ENCODE measurements around the gene PLOD3.
A peak's percentile ranks its signal among the peaks of the same experiment; 100 is the strongest.

The PLOD3 gene

GRCh38 chr7:101239191-101239950, 22.0 kb upstream of the PLOD3 start:
- DNase-seq: no peak

- DNase-seq: no peak
These were observed 21.1 kb upstream of the PLOD3 start for GRCh38 chr7:101238226-101239182.

- peak in 2 of 3 donors; percentile 33 to 48 for DNase-seq
These were observed 20.1 kb upstream of the PLOD3 start, which contains the start of gene CLDN15 for GRCh38 chr7:101237206-101238067. Gene CLDN15, minus strand, starts transcription at chr7:101237802. Its CDS starts 221 bp downstream, at chr7:101237581.

GRCh38 chr7:101236292-101236835, 19.0 kb upstream of the PLOD3 start:
- no peak for DNase-seq

- DNase-seq: no peak
These were observed 18.1 kb upstream of the PLOD3 start for GRCh38 chr7:101235522-101235921.

- DNase-seq: peak in 2 of 3 donors; percentile 43 to 50
These were observed 17.7 kb upstream of the PLOD3 start for GRCh38 chr7:101235050-101235449.

GRCh38 chr7:101234636-101235035, 17.3 kb upstream of the PLOD3 start:
- no peak for DNase-seq

GRCh38 chr7:101233907-101234547, 16.6 kb upstream of the PLOD3 start:
- DNase-seq: no peak

GRCh38 chr7:101232141-101232850, 14.9 kb upstream of the PLOD3 start:
- DNase-seq: no peak

- DNase-seq: no peak
These were observed 14.3 kb upstream of the PLOD3 start for GRCh38 chr7:101231644-101232043.

GRCh38 chr7:101226721-101227120, 9.3 kb upstream of the PLOD3 start:
- no peak for DNase-seq

GRCh38 chr7:101225650-101226049, 8.3 kb upstream of the PLOD3 start:
- DNase-seq: no peak

- no peak for DNase-seq
These were observed 6.1 kb upstream of the PLOD3 start for GRCh38 chr7:101223528-101223927.

GRCh38 chr7:101222275-101222830, 5.0 kb upstream of the PLOD3 start:
- DNase-seq: no peak

- no peak for DNase-seq
These were observed 2.9 kb upstream of the PLOD3 start for GRCh38 chr7:101220295-101220694.

- DNase-seq: no peak
These were observed 1.1 kb upstream of the PLOD3 start for GRCh38 chr7:101218236-101219125.

- DNase-seq: no peak
These were observed 457 bp downstream of the PLOD3 start for GRCh38 chr7:101216860-101217387.

GRCh38 chr7:101216001-101216859, 1.2 kb downstream of the PLOD3 start:
- DNase-seq: peak; percentile 52 to 64 (median 54)

Measured in suppressor macrophage treated with lipopolysaccharide for 1 hour (primary cell).